ENCODE data around the gene AASDH. TPM values are rescaled to one million over a fixed set of nuclear protein-coding genes. Genes with fewer than 3 reads are reported as not detected.
A peak's percentile ranks its signal among the peaks of the same experiment; 100 is the strongest.

Gene AASDH
- total RNA-seq, 2 experiments from 2014 or later: 8.5 to 9.9 TPM

DNA sequence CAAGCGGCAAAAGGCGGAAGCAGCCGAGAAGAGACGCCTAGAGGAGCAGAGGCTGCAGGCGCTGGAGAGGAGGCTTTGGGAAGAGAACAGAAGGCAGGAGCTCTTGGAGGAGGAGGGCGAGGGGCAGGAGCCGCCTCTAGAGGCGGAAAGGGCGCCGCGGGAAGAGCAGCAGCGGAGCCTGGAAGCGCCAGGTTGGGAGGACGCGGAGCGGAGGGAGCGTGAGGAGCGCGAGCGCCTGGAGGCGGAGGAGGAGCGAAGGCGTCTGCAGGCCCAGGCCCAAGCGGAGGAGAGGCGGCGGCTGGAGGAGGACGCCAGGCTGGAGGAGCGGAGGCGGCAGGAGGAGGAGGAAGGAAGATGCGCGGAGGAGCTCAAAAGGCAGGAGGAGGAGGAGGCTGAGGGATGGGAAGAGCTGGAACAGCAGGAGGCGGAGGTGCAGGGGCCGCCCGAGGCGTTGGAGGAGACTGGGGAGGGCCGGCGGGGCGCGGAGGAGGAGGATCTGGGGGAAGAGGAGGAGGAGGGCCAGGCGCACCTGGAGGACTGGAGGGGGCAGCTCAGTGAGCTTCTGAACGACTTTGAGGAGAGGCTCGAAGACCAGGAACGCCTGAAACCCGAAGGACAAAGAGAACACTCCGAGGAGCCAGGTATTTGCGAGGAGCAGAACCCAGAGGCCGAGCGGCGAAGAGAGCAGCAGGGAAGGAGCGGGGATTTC, 72.9 kb downstream of the AASDH start:
- ChIA-PET CTCF (no interaction called here), POLR2A (no interaction called here)
- no peaks in the 10 kb centered on the region for H3K36me3 Mint-ChIP-seq (ENCODE audit: low read depth)
- H3K27me3 Mint-ChIP-seq (ENCODE audit: low read depth): peaks cover 3% of the 10 kb centered on the region
- no peak overlapping the region for H3K27ac Mint-ChIP-seq
- H3K9me3 Mint-ChIP-seq (ENCODE audit: insufficient read depth): no peaks in the 10 kb centered on the region
- H3K4me3 Mint-ChIP-seq: no peak overlapping the region
- no peaks in the 10 kb centered on the region for H3K4me1 Mint-ChIP-seq (ENCODE audit: low read depth)
- no peak for DNase-seq
- ATAC-seq: no peak

DNA sequence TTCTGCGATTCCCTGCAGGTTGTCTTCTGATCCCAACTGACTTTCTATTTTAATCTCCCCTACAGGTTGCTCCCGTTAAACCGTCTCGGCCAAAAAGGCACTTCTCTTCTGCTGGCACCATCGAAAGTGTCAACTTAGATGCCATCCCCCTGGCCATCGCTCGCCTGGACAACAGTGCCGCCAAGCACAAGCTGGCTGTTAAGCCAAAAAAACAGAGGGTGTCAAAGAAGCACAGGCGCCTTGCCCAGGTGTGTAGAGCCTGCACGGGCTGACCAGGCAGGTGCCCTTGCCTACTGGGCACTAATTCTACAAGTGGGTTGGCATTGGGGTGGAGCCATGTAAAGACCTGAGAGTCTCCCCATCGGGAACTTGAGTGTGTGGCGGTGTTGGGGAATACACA, 74.2 kb downstream of the AASDH start:
- no peak for ATAC-seq
- Mint-ChIP-seq H3K27ac (no peak overlapping the region), H3K27me3 (ENCODE audit: low read depth) (peaks cover 3% of the 10 kb centered on the region), H3K4me3 (no peak overlapping the region), H3K9me3 (ENCODE audit: insufficient read depth) (no peaks in the 10 kb centered on the region), H3K4me1 (ENCODE audit: low read depth) (no peaks in the 10 kb centered on the region), H3K36me3 (ENCODE audit: low read depth) (no peaks in the 10 kb centered on the region)
- ChIA-PET CTCF (interaction anchor here (0.6 kb wide), 1 partner anchor 529 kb away, joined by 3 read pairs; no protein-coding TSS in a partner anchor), POLR2A (no interaction called here)
- DNase-seq: no peak

DNA sequence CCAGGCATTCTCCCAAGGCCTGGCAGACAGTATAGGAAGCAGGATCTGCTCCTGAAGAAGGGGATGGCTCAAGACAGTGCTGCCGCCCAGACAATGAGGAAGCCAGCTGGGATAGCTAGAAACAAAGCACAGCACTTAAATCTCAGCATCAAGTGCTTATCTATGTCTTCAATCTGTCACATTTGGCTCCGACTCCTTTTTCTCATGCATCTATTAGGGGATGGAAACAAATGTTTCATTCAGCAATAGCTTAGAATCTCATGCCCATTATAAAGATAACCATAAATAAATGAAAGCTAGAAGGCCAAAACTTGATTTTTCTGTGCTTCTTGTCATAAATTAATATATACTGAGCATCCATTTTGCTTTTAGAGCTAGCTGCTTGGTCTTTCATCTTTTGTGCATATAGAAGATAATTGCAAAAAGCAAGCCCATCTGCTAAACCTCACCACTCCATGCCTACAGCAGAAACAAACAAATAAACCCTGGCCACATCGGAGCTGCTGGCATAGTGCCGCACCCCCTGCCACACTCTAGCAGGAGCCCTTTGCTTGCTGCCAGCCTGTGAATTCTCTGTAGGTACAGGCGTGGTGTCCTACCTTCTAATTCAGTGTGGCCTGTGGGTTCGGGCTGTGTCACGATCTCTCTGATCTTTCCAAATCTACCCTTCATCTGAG, 75.9 kb downstream of the AASDH start:
- no peaks in the 10 kb centered on the region for H3K4me1 Mint-ChIP-seq (ENCODE audit: low read depth)
- H3K4me3 Mint-ChIP-seq: no peak overlapping the region
- H3K27ac Mint-ChIP-seq: no peak overlapping the region
- DNase-seq: no peak
- H3K36me3 Mint-ChIP-seq (ENCODE audit: low read depth): no peaks in the 10 kb centered on the region
- CTCF ChIA-PET: interaction anchor here (1.0 kb wide), 1 partner anchor 362 kb away, joined by 3 read pairs; the partner anchor contains the start of gene CEP135
- ATAC-seq: no peak
- no peaks in the 10 kb centered on the region for H3K9me3 Mint-ChIP-seq (ENCODE audit: insufficient read depth)
- peaks cover 5% of the 10 kb centered on the region for H3K27me3 Mint-ChIP-seq (ENCODE audit: low read depth)
- POLR2A ChIA-PET: no interaction called here

DNA sequence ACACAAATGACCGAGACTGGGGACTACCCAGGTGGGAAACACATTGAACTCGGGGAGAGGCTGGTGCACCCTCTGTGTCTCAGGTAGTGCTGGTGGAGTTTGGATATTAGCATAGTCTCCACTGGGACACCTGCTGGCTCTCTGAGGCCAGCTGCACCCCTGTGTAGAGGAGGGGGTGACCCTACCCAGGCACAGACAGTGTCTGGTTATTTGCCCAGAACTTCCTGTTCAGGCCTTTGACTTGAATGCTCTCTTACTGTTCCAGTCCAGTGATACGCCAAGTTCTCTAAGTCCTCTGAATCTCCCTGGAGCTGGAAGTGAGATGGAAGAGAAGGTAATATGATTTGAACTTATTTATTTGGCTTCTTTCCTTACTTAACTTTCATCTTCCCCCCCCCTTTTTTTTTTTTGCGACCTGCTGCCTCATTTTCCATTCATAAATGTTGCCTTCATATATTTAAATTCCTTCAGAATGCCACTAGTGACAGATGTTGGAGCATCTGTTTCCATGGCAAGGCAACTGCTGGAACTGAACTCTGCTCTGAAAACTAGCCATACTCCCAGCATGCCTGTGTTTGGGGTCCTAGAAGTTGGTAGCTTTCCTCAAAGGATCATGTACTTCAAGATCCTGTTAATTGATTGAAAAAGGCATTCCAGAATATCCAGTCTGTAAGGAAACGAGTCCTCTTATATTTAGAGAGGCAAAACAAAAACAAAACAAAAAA, 76.7 kb downstream of the AASDH start:
- Mint-ChIP-seq H3K36me3 (ENCODE audit: low read depth) (no peaks in the 10 kb centered on the region), H3K4me1 (ENCODE audit: low read depth) (peaks cover 1% of the 10 kb centered on the region), H3K4me3 (no peak overlapping the region), H3K9me3 (ENCODE audit: insufficient read depth) (no peaks in the 10 kb centered on the region), H3K27me3 (ENCODE audit: low read depth) (peaks cover 8% of the 10 kb centered on the region), H3K27ac (no peak overlapping the region)
- DNase-seq (no peak), ATAC-seq (no peak)
- ChIA-PET CTCF (interaction anchor here (1.0 kb wide), 1 partner anchor 362 kb away, joined by 3 read pairs; the partner anchor contains the start of gene CEP135), POLR2A (no interaction called here)

DNA sequence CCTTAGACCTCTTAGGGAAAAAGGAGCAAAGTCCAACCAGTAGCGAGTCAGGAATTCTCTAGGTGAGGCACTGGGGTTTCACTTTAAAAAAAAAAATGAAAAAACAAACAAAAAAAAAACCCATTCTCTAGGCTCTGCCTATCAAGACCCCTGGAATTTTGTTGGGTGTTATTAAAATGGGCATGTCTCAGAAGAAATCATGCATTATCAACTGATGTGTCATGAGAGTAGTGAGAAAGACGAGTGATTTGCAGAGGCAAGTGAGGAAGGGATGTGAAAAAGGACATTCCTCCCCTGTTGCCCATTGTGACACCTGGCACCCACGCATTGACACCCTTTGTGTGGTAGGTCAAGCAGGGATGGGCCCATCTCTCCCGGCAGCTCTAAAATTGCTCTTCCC, 78.9 kb downstream of the AASDH start:
- no peak overlapping the region for H3K27ac Mint-ChIP-seq
- ChIA-PET POLR2A (no interaction called here), CTCF (no interaction called here)

GRCh38 chr4:56307423-56307822, 79.9 kb downstream of the AASDH start:
- H3K27me3 Mint-ChIP-seq (ENCODE audit: low read depth): peaks cover 8% of the 10 kb centered on the region

More for the DNA sequence above, 78.9 kb downstream of the AASDH start:
- H3K36me3 Mint-ChIP-seq (ENCODE audit: low read depth): no peaks in the 10 kb centered on the region
- no peaks in the 10 kb centered on the region for H3K9me3 Mint-ChIP-seq (ENCODE audit: insufficient read depth)
- no peak overlapping the region for H3K4me3 Mint-ChIP-seq
- no peak for ATAC-seq
- DNase-seq: no peak
- peaks cover 8% of the 10 kb centered on the region for H3K27me3 Mint-ChIP-seq (ENCODE audit: low read depth)
- H3K4me1 Mint-ChIP-seq (ENCODE audit: low read depth): peaks cover 3% of the 10 kb centered on the region

DNA sequence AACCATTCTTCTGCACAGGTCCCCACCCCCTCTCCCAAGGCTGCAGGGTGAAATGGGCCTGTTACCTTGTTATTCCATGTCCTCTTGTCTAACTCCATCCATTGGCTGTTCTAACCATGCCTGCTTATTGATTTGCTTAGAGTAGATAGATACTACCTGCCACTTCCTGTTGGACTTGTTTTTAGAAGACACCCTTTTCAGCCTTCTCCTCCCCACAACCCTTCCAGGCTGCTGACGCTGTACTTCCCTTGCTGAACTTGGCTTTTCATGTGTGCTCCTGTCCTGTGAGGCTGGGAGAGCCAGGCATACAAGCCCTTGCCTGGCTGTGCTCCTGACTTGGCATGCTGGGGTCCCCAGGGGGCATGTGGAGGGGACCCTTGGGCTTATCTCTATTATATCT, 81.9 kb downstream of the AASDH start:
- Mint-ChIP-seq H3K36me3 (ENCODE audit: low read depth) (no peaks in the 10 kb centered on the region), H3K4me3 (no peak overlapping the region), H3K4me1 (ENCODE audit: low read depth) (peaks cover 3% of the 10 kb centered on the region), H3K27me3 (ENCODE audit: low read depth) (peaks cover 6% of the 10 kb centered on the region), H3K27ac (no peak overlapping the region), H3K9me3 (ENCODE audit: insufficient read depth) (no peaks in the 10 kb centered on the region)
- no peak for ATAC-seq
- ChIA-PET POLR2A (no interaction called here), CTCF (no interaction called here)
- no peak for DNase-seq

More at GRCh38 chr4:56307423-56307822, 79.9 kb downstream of the AASDH start:
- no peak for ATAC-seq
- H3K36me3 Mint-ChIP-seq (ENCODE audit: low read depth): no peaks in the 10 kb centered on the region
- no peak overlapping the region for H3K4me3 Mint-ChIP-seq
- POLR2A ChIA-PET: interaction anchor here (0.8 kb wide), 1 partner anchor 80 kb away, joined by 3 read pairs; the partner anchor contains the start of gene AASDH
- DNase-seq: no peak
- no peaks in the 10 kb centered on the region for H3K9me3 Mint-ChIP-seq (ENCODE audit: insufficient read depth)
- H3K4me1 Mint-ChIP-seq (ENCODE audit: low read depth): peaks cover 3% of the 10 kb centered on the region
- CTCF ChIA-PET: no interaction called here
- H3K27ac Mint-ChIP-seq: no peak overlapping the region

DNA sequence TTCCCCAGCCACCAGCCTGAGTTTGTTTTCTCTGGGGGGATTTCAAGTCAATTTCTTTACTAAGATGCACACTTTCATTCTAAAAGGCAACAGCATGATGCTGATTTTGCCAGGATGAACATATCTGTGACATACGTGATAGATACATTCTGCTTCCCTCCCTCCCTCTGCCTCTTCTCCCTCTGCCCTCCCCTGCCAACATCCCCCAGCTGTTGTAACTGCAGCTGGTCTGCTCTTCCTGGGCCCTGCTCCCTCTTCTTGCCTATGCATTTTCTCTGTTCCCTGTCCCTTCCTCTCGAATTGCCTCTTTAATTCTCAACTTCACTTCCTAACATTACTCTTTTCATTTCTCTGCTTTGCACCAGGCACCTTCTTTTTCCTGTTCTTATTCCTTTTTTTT, 83.4 kb downstream of the AASDH start:
- ChIA-PET POLR2A (no interaction called here), CTCF (no interaction called here)
- no peak for DNase-seq
- Mint-ChIP-seq H3K9me3 (ENCODE audit: insufficient read depth) (no peaks in the 10 kb centered on the region), H3K27ac (no peak overlapping the region), H3K36me3 (ENCODE audit: low read depth) (no peaks in the 10 kb centered on the region), H3K27me3 (ENCODE audit: low read depth) (peaks cover 8% of the 10 kb centered on the region), H3K4me1 (ENCODE audit: low read depth) (peaks cover 3% of the 10 kb centered on the region), H3K4me3 (no peak overlapping the region)
- ATAC-seq: no peak

GRCh38 chr4:56302760-56303159, 84.5 kb downstream of the AASDH start:
- CTCF ChIA-PET: interaction anchor here (1.2 kb wide), 1 partner anchor 117 kb away, joined by 3 read pairs; no protein-coding TSS in a partner anchor

DNA sequence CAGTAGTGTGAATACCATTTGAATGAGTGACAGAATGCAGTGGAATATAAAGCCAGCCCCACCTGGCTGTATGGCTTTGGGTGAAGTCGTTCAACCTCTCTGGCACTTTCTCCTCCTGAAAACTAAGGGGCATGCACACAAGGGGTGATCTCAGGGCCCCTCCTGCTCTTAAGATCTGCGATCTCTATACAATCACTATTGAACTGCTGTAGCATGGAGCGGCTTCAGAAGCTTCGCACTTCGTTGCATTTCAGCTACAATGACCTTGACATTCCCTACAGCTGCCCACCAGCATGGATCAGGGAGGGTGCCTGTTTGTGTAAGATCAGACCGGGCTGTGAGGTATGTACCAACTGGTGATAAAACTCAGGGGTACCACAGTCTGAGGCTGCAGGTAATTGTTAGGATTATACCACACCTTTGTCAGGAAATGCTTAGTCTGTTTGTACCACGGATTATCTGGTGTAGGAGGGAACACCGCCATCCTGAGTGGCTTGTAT, 85.2 kb downstream of the AASDH start:
- Mint-ChIP-seq H3K4me1 (ENCODE audit: low read depth) (peaks cover 3% of the 10 kb centered on the region), H3K9me3 (ENCODE audit: insufficient read depth) (no peaks in the 10 kb centered on the region), H3K27me3 (ENCODE audit: low read depth) (peaks cover 8% of the 10 kb centered on the region), H3K4me3 (no peak overlapping the region), H3K27ac (no peak overlapping the region), H3K36me3 (ENCODE audit: low read depth) (no peaks in the 10 kb centered on the region)
- ChIA-PET CTCF (interaction anchor here (1.2 kb wide), 1 partner anchor 116 kb away, joined by 3 read pairs; no protein-coding TSS in a partner anchor), POLR2A (no interaction called here)
- no peak for DNase-seq
- no peak for ATAC-seq

More at GRCh38 chr4:56302760-56303159, 84.5 kb downstream of the AASDH start:
- DNase-seq (no peak), ATAC-seq (no peak)
- POLR2A ChIA-PET: no interaction called here
- no peaks in the 10 kb centered on the region for H3K36me3 Mint-ChIP-seq (ENCODE audit: low read depth)
- no peak overlapping the region for H3K27ac Mint-ChIP-seq
- no peak overlapping the region for H3K4me3 Mint-ChIP-seq
- H3K27me3 Mint-ChIP-seq (ENCODE audit: low read depth): peaks cover 8% of the 10 kb centered on the region
- H3K4me1 Mint-ChIP-seq (ENCODE audit: low read depth): peaks cover 3% of the 10 kb centered on the region
- H3K9me3 Mint-ChIP-seq (ENCODE audit: insufficient read depth): no peaks in the 10 kb centered on the region

GRCh38 chr4:56301181-56301996, 85.9 kb downstream of the AASDH start:
- no peaks in the 10 kb centered on the region for H3K36me3 Mint-ChIP-seq (ENCODE audit: low read depth)
- CTCF ChIA-PET: interaction anchor here (0.6 to 1.5 kb wide), 9 partner anchors 10 to 535 kb away, joined by 3 to 9 read pairs (median 3); partner anchors contain the start of gene CEP135
- peak; percentile 96 for ATAC-seq
- POLR2A ChIA-PET: no interaction called here
- no peak overlapping the region for H3K27ac Mint-ChIP-seq
- H3K4me1 Mint-ChIP-seq (ENCODE audit: low read depth): peaks cover 3% of the 10 kb centered on the region
- no peak overlapping the region for H3K4me3 Mint-ChIP-seq
- H3K9me3 Mint-ChIP-seq (ENCODE audit: insufficient read depth): no peaks in the 10 kb centered on the region
- peaks cover 5% of the 10 kb centered on the region for H3K27me3 Mint-ChIP-seq (ENCODE audit: low read depth)
- peak; percentile 76 for DNase-seq

Measured in activated CD8-positive, alpha-beta T cell treated with anti-CD3 and anti-CD28 coated beads, Interleukin-2, amount 10 ng/mL, durations not matched to agents 7 days and 5 days (primary cell).